ENCODE results near the gene EIPR1. TPM values are rescaled to one million over a fixed set of nuclear protein-coding genes. Genes with fewer than 3 reads are reported as not detected.

The EIPR1 gene
- total and polyA plus RNA-seq, 2 of the 13 experiments (the other 11 are each of a cell fraction or from before 2014, with no cell fraction given), result 70.0 to 96.3 TPM

- peaks cover 37 to 79% of the 10 kb centered on the region in 2 experiments for H3K36me3 ChIP-seq (replicated peaks in 1 of 2; ENCODE audit: control insufficient read depth in 1 of 2, insufficient read depth in 2 of 2, low read length in 2 of 2)
These were observed 44.0 kb upstream of the EIPR1 start for GRCh38 chr2:3421580-3421979.

GRCh38 chr2:3420769-3421397, 43.3 kb upstream of the EIPR1 start:
- no TSS peak for BruUV-seq (replicated peaks)
- CTCF ChIA-PET (ENCODE audit: low intra/inter-chr PET ratio, low total read pairs), result no interaction called here

More at GRCh38 chr2:3421580-3421979, 44.0 kb upstream of the EIPR1 start:
- no peak overlapping the region for H3K4me3 ChIP-seq (replicated peaks in 1 of 3; ENCODE audit: insufficient read depth in 1 of 3, low read depth in 2 of 3, low read length in 3 of 3)
- H3K4me2 ChIP-seq (ENCODE audit: low read depth, low read length), result no peak overlapping the region
- H3K9me3 ChIP-seq (ENCODE audit: low read length), result no peaks in the 10 kb centered on the region
- H3K9ac ChIP-seq (ENCODE audit: insufficient read depth, low read depth, low read length), result no peak overlapping the region
- in situ Hi-C loops (cut with HindIII; ENCODE audit: extremely low pct_ligation_motif_present, low pct_unique_long_range_greater_than_20kb), result no loop called here
- BruUV-seq (replicated peaks), result no TSS peak
- intact Hi-C loops (cut with micrococcal nuclease; ENCODE audit: unreplicated experiment), result no loop called here
- no peaks in the 10 kb centered on the region for H3K27me3 ChIP-seq (ENCODE audit: control insufficient read depth in 1 of 2, insufficient read depth in 2 of 2, low read length in 2 of 2)
- H2AFZ ChIP-seq (ENCODE audit: low read length), result no peak overlapping the region
- peaks cover 16% of the 10 kb centered on the region for H3K4me1 ChIP-seq (ENCODE audit: insufficient read depth, low read length)
- WGBS (ENCODE audit: low lambda C conversion rate), result 96% methylated on average over 19 of the region's 19 CpGs
- DNase-seq (ENCODE audit: low spot score) (no peak), ATAC-seq (no peak), FAIRE-seq (no peak)
- no peaks in the 10 kb centered on the region for H4K20me1 ChIP-seq (ENCODE audit: insufficient read depth, low read length)
- ChIA-PET CTCF (ENCODE audit: low intra/inter-chr PET ratio, low total read pairs) (no interaction called here), POLR2A (no interaction called here)
- TF ChIP-seq MTA1 (CRISPR knock-in tag; IDR thresholded peaks at IDR 0.05; ENCODE audit: borderline replicate concordance) (0 out of 2 replicates have a peak, but pooled peaks have one; percentile 15), ATF7-NPFF (CRISPR knock-in tag; IDR thresholded peaks at IDR 0.05; ENCODE audit: low read depth) (no peak)
- H3K27ac ChIP-seq (ENCODE audit: extremely low read length, insufficient read depth, low read length), result no peak overlapping the region
- no peaks in the 10 kb centered on the region for H3K79me2 ChIP-seq (ENCODE audit: insufficient read depth, low read length)

More at GRCh38 chr2:3420769-3421397, 43.3 kb upstream of the EIPR1 start:
- H4K20me1 ChIP-seq (ENCODE audit: insufficient read depth, low read length), result no peaks in the 10 kb centered on the region
- in situ Hi-C loops (cut with HindIII; ENCODE audit: extremely low pct_ligation_motif_present, low pct_unique_long_range_greater_than_20kb), result no loop called here
- no peak overlapping the region for H3K4me2 ChIP-seq (ENCODE audit: low read depth, low read length)
- no peak overlapping the region for H3K4me3 ChIP-seq (replicated peaks in 1 of 3; ENCODE audit: insufficient read depth in 1 of 3, low read depth in 2 of 3, low read length in 3 of 3)
- WGBS (ENCODE audit: low lambda C conversion rate), result 91% methylated on average over 14 of the region's 14 CpGs
- H3K79me2 ChIP-seq (ENCODE audit: insufficient read depth, low read length), result no peaks in the 10 kb centered on the region
- ATAC-seq (no peak), FAIRE-seq (no peak), DNase-seq (ENCODE audit: low spot score) (no peak)
- H3K9me3 ChIP-seq (ENCODE audit: low read length), result no peaks in the 10 kb centered on the region
- POLR2A ChIA-PET, result no interaction called here
- intact Hi-C loops (cut with micrococcal nuclease; ENCODE audit: unreplicated experiment), result no loop called here
- TF ChIP-seq CEBPB (IDR thresholded peaks at IDR 0.05; ENCODE audit: borderline replicate concordance, low read depth, low read length) (0 out of 2 replicates have a peak, but pooled peaks have one; percentile 14), SPEN (CRISPR knock-in tag; IDR thresholded peaks at IDR 0.05; ENCODE audit: low read depth) (no peak), FIP1L1 (IDR thresholded peaks at IDR 0.05; ENCODE audit: borderline replicate concordance, insufficient read depth, low read depth, low read length) (no peak), AGO1 (IDR thresholded peaks at IDR 0.05; ENCODE audit: low read depth, low read length, poor library complexity, severe bottlenecking) (no peak)
- H3K36me3 ChIP-seq (replicated peaks in 1 of 2; ENCODE audit: control insufficient read depth in 1 of 2, insufficient read depth in 2 of 2, low read length in 2 of 2), result peaks cover 33 to 72% of the 10 kb centered on the region in 2 experiments
- no peak overlapping the region for H2AFZ ChIP-seq (ENCODE audit: low read length)
- H3K27me3 ChIP-seq (ENCODE audit: control insufficient read depth in 1 of 2, insufficient read depth in 2 of 2, low read length in 2 of 2), result no peaks in the 10 kb centered on the region
- H3K4me1 ChIP-seq (ENCODE audit: insufficient read depth, low read length), result peaks cover 16% of the 10 kb centered on the region
- H3K9ac ChIP-seq (ENCODE audit: insufficient read depth, low read depth, low read length), result no peak overlapping the region
- H3K27ac ChIP-seq (ENCODE audit: extremely low read length, insufficient read depth, low read length), result no peak overlapping the region

All from HepG2 (cell line).